Lower lobe of right lung (tissue), 2 donors: Measurements from ENCODE around the gene ATP2A3. TPM values are rescaled to one million over a fixed set of nuclear protein-coding genes. Genes with fewer than 3 reads are reported as not detected.

Source experiments
- ATAC-seq, 2 donors: fragments of 200-7000 bp; cut with Tn5 transposase; one replicate each; pipeline ENCODE4 v1.9.1; 2020 to 2022; ENCODE audit warnings: mild to moderate bottlenecking in 2 of 2, moderate library complexity in 2 of 2
- DNase-seq: peaks from one replicate; pipeline ENCODE4 v3.0.0-alpha.2; 2020
- H3K27ac ChIP-seq: fragments of 200-600 bp; one replicate; pipeline ENCODE4 v1.8.0; 2022
- H3K27me3 ChIP-seq: fragments of 200-600 bp; one replicate; pipeline ENCODE4 v1.8.0; 2022; ENCODE audit warnings: low read depth
- H3K36me3 ChIP-seq: fragments of 200-600 bp; one replicate; pipeline ENCODE4 v1.8.0; 2022; ENCODE audit warnings: mild to moderate bottlenecking
- H3K4me1 ChIP-seq: fragments of 200-600 bp; one replicate; pipeline ENCODE4 v1.8.0; 2022
- H3K4me3 ChIP-seq: fragments of 200-600 bp; one replicate; pipeline ENCODE4 v1.8.0; 2022; ENCODE audit warnings: mild to moderate bottlenecking
- H3K9me3 ChIP-seq: fragments of 200-600 bp; one replicate; pipeline ENCODE4 v1.8.0; 2022
- intact Hi-C: fragments of 100-400 bp; cut with DNase I; formaldehyde crosslinking; loops from one replicate; pipeline ENCODE4 v1.11.0; 2022
- total RNA-seq: library from RNA; stranded (reverse); fragmentation: NEBNext Ultra II Directional; extraction: Animal tissue kit (Norgen Biotek cat#: 25700); gene quantifications from one replicate; pipeline ENCODE4 v1.2.1, GENCODE V29; 2021
- TF ChIP-seq, protein P1 (sequence below): fragments of 200-600 bp; IDR thresholded peaks from one replicate; pipeline ENCODE4 v1.8.0; 2022; ENCODE audit warnings: antibody characterized with exemption, mild to moderate bottlenecking
- donor health status: DM: no; HTN: yes; CAD: no; lungs with severe emphysema.

Gene ATP2A3
- total RNA-seq, 1 donor from 2014 or later = 45.6 TPM

DNA sequence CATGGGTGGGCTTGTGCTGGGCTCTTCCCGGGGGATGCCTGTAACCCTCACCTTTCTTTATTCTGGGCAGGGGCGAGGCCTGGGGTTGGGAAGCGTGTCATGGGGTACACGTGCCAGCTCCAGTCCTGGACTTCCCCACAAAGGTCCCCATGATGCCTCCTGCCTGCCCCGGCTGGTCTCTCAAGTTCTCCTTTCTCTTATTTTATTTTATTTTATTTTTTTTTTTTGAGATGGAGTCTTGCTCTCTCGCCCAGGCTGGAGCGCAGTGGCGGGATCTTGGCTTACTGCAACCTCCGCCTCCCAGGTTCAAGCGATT, 8.6 kb downstream of the ATP2A3 start:
- Histone ChIP-seq H3K36me3 (peaks cover 6% of the 10 kb centered on the region), H3K27me3 (no peaks in the 10 kb centered on the region), H3K4me3 (no peak overlapping the region), H3K27ac (no peak overlapping the region), H3K9me3 (no peaks in the 10 kb centered on the region), H3K4me1 (peaks cover 34% of the 10 kb centered on the region)
- ATAC-seq (no peak), DNase-seq (no peak)
- intact Hi-C loops = no loop called here
- TF ChIP-seq, protein P1, sequence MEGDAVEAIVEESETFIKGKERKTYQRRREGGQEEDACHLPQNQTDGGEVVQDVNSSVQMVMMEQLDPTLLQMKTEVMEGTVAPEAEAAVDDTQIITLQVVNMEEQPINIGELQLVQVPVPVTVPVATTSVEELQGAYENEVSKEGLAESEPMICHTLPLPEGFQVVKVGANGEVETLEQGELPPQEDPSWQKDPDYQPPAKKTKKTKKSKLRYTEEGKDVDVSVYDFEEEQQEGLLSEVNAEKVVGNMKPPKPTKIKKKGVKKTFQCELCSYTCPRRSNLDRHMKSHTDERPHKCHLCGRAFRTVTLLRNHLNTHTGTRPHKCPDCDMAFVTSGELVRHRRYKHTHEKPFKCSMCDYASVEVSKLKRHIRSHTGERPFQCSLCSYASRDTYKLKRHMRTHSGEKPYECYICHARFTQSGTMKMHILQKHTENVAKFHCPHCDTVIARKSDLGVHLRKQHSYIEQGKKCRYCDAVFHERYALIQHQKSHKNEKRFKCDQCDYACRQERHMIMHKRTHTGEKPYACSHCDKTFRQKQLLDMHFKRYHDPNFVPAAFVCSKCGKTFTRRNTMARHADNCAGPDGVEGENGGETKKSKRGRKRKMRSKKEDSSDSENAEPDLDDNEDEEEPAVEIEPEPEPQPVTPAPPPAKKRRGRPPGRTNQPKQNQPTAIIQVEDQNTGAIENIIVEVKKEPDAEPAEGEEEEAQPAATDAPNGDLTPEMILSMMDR = no peak

DNA sequence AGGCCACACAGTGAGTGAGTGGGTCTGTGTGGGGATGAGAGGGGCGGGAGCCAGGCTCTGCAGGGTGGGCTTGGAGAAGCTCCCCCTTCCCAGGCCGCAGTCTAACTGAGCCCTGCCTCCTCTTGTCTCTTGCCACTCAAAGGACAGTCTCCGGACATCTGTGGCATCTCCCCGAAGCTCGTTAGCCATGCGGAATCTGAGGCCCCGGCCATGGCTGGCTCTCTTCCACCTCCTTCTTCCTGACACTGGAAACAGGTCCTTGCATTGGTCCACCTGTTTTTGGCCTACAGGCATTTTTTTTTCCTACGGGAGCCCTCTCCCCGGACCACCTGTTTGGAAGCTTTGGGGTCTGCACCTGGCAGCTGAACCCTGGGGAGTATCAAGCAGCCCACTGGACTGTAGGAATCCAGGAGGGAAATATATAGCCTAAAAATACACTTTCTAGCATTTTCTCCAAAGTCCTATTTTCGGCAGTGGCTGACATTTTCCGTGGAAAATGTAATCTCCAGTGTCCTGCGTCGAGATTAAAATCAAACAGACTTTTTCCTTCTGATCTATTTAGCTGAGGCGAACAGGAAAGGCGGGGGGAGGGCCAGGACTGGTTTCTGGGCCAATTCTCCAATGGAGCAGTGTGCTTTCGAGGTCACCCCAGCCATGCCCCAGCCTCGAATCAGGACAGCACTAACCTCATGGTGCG, 9.1 kb downstream of the ATP2A3 start:
- H3K9me3 ChIP-seq = no peaks in the 10 kb centered on the region
- intact Hi-C loops = no loop called here
- no peaks in the 10 kb centered on the region for H3K27me3 ChIP-seq
- no peak overlapping the region for H3K27ac ChIP-seq
- TF ChIP-seq, protein P1 = no peak
- no peak overlapping the region for H3K4me3 ChIP-seq
- peaks cover 29% of the 10 kb centered on the region for H3K4me1 ChIP-seq
- DNase-seq (no peak), ATAC-seq (no peak)
- peaks cover 11% of the 10 kb centered on the region for H3K36me3 ChIP-seq

GRCh38 chr17:3954086-3954485, 10.2 kb downstream of the ATP2A3 start:
- ATAC-seq (no peak), DNase-seq (no peak)
- H3K27ac ChIP-seq = no peak overlapping the region
- no peak overlapping the region for H3K4me3 ChIP-seq
- TF ChIP-seq, protein P1 = no peak
- H3K27me3 ChIP-seq = no peaks in the 10 kb centered on the region
- intact Hi-C loops = no loop called here
- peaks cover 19% of the 10 kb centered on the region for H3K4me1 ChIP-seq
- peaks cover 12% of the 10 kb centered on the region for H3K36me3 ChIP-seq
- H3K9me3 ChIP-seq = no peaks in the 10 kb centered on the region

DNA sequence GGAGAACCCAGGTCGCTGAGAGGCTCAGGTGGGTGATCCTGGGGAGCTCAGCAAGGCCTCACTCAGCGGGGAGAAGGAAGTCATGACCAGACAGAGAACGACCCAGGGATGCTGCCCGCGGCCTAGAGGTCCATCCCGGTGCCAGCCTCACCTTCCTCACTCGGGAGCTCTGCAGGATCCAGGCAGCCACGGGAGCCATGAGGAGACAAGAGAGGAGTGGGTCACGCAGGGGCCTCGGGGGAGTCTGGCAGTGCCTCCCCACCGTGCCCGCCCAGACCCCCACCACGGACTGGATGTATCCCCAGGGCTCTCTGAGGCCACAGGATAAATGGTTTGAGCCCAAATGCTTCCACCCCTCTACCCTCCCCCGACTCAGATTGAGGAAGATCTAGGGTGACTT, 10.7 kb downstream of the ATP2A3 start:
- H3K4me3 ChIP-seq = no peak overlapping the region
- H3K4me1 ChIP-seq = peaks cover 16% of the 10 kb centered on the region
- H3K36me3 ChIP-seq = peaks cover 12% of the 10 kb centered on the region
- DNase-seq (no peak), ATAC-seq (no peak)
- H3K27ac ChIP-seq = no peak overlapping the region
- no peaks in the 10 kb centered on the region for H3K9me3 ChIP-seq
- intact Hi-C loops = no loop called here
- TF ChIP-seq, protein P1 = no peak
- no peaks in the 10 kb centered on the region for H3K27me3 ChIP-seq

DNA sequence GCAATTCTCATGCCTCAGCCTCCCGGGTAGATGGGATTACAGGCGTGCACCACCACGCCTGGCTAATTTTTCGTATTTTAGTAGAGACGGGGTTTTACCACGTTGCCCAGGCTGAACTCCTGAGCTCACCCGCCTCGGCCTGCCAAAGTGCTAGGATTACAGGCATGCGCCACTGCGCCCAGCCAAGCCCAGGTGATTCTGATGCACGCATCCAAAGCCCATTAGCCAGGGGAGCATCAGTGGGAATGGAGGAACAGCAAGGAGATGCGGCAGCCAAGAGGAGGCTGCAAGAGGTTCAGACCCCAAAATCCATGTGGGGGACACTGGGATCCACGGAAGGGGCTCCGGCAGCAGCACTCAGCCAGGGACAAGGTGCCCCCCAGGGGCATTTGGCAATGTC, 12.1 kb downstream of the ATP2A3 start:
- H3K4me1 ChIP-seq = peaks cover 16% of the 10 kb centered on the region
- TF ChIP-seq, protein P1 = no peak
- H3K36me3 ChIP-seq = peaks cover 21% of the 10 kb centered on the region
- H3K27me3 ChIP-seq = no peaks in the 10 kb centered on the region
- no peak overlapping the region for H3K27ac ChIP-seq
- ATAC-seq = no peak
- no peaks in the 10 kb centered on the region for H3K9me3 ChIP-seq
- DNase-seq = no peak
- no peak overlapping the region for H3K4me3 ChIP-seq
- intact Hi-C loops = no loop called here
